Panc1 (cell line): Measurements from ENCODE around the gene VDR. TPM values are rescaled to one million over a fixed set of nuclear protein-coding genes. Genes with fewer than 3 reads are reported as not detected.

ENCODE experiments used
- ATAC-seq: fragments of 200-7000 bp; cut with Tn5 transposase; 2 replicates; pipeline ENCODE4 v1.9.1; 2020; ENCODE audit warnings: mild to moderate bottlenecking, moderate library complexity
- BruUV-seq: library from RNA; stranded (reverse); fragments of 400-500 nt; replicated peaks from 2 replicates; lab custom pipeline; 2021; lab: Mats Ljungman, UMichigan
- CTCF ChIA-PET: fragments of 300-600 bp; sonication (Branson Sonifier 250); formaldehyde crosslinking; loops from one replicate; lab custom pipeline; 2022; ENCODE audit warnings: antibody characterized with exemption; lab: Charles Lee
- POLR2A ChIA-PET: fragments of 300-600 bp; sonication (Branson Sonifier 250); formaldehyde crosslinking; loops from one replicate; lab custom pipeline; 2022; ENCODE audit warnings: antibody characterized with exemption; lab: Charles Lee
- DNase-seq: peaks from one replicate; pipeline ENCODE4 v3.0.0-alpha.2; 2010; ENCODE audit warnings: low read depth, low spot score
- H3K27ac ChIP-seq: 2 replicates; pipeline ENCODE4 v1.5.1; 2011; ENCODE audit warnings: mild to moderate bottlenecking, low read length, inconsistent platforms
- H3K27me3 ChIP-seq: fragments of 200-500 bp; sonication (Bioruptor generic); 2 replicates; pipeline ENCODE4 v1.6.0; 2014; ENCODE audit warnings: low read length, inconsistent platforms; ENCODE audit not compliant: control insufficient read depth, insufficient read depth
- H3K36me3 ChIP-seq: fragments of 200-500 bp; sonication (Bioruptor generic); 2 replicates; pipeline ENCODE4 v1.5.1; 2014; ENCODE audit warnings: inconsistent platforms, mild to moderate bottlenecking, low read length, moderate library complexity; ENCODE audit not compliant: control insufficient read depth, insufficient read depth
- H3K4me1 ChIP-seq: 2 replicates; pipeline ENCODE4 v1.5.1; 2011; ENCODE audit warnings: inconsistent platforms, mild to moderate bottlenecking, low read length, moderate library complexity; ENCODE audit not compliant: control insufficient read depth, insufficient read depth
- H3K4me3 ChIP-seq, 2 experiments: 2 replicates each; pipeline ENCODE4 v1.5.1; 2011 to 2012; ENCODE audit warnings: low read depth in 2 of 2, low read length in 2 of 2, mild to moderate bottlenecking in 2 of 2, inconsistent platforms in 1 of 2, moderate library complexity in 1 of 2
- H3K9me3 ChIP-seq: fragments of 200-500 bp; sonication (Bioruptor generic); 2 replicates; pipeline ENCODE4 v1.5.1; 2014; ENCODE audit warnings: low read depth, mild to moderate bottlenecking, inconsistent platforms, low read length, moderate library complexity; ENCODE audit not compliant: control insufficient read depth, insufficient read depth
- POLR2AphosphoS5 ChIP-seq: IDR thresholded peaks from 2 replicates; pipeline ENCODE4 v1.6.1; 2012; ENCODE audit warnings: mild to moderate bottlenecking, low read depth, low read length, moderate library complexity
- SIN3A ChIP-seq: IDR thresholded peaks from 2 replicates; pipeline ENCODE4 v1.6.1; 2012; ENCODE audit warnings: low read depth, mild to moderate bottlenecking, low read length, moderate library complexity, borderline replicate concordance; ENCODE audit not compliant: insufficient read depth
- TCF7L2 ChIP-seq: IDR thresholded peaks from 2 replicates; pipeline ENCODE4 v1.6.1; 2011; ENCODE audit warnings: mild to moderate bottlenecking, low read depth, low read length, inconsistent platforms
- in situ Hi-C: cut with HindIII; loops from 2 replicates; pipeline ENCODE4 v1.10.0; 2016; ENCODE audit warnings: low sequenced_read_pairs, low pct_unique_long_range_greater_than_20kb
- intact Hi-C: fragments of 100-400 bp; cut with micrococcal nuclease; formaldehyde crosslinking; loops from one replicate; pipeline ENCODE4 v1.10.0; 2022; ENCODE audit not compliant: unreplicated experiment
- total RNA-seq: library from RNA; stranded (reverse); gene quantifications from one replicate; pipeline ENCODE4 v1.2.1, GENCODE V29; 2021; ENCODE audit not compliant: unreplicated experiment
- TF ChIP-seq, protein P1 (sequence below), 2 experiments: IDR thresholded peaks; 2 replicates each; pipeline ENCODE4 v1.6.1; 2011 to 2012; ENCODE audit warnings: low read depth in 2 of 2, control low read depth in 1 of 2, low read length in 1 of 2, mild to moderate bottlenecking in 1 of 2, moderate library complexity in 1 of 2; ENCODE audit not compliant: insufficient read depth in 1 of 2
- TF ChIP-seq, protein P2 (sequence below): fragments of 450-650 bp; IDR thresholded peaks from 2 replicates; pipeline ENCODE4 v1.5.1; 2017; ENCODE audit warnings: mild to moderate bottlenecking

The VDR gene
- total RNA-seq, 1 experiment from 2014 or later = 3.0 TPM

DNA sequence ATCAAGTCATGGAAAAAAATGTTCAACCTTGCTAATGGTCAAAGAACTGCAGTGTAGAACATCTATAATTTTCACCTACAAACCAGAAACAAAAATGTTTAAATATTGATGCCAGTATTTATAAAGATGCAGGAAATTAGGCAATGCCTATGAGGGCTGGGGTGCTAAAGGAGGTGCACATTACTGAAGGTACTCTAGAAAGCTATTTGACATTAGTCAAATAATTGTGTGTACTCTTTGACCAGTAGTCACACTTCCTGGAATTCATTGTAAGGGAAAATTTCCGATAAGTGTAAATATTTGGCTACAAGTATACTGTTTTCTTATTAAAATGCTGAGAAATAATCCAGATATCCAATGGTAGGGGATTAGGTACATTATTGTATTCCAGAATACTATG lies 48.7 kb downstream of the VDR start:
- no peak for ATAC-seq
- TF ChIP-seq SIN3A (no peak), POLR2AphosphoS5 (no peak), TCF7L2 (no peak)
- TF ChIP-seq, protein P1, sequence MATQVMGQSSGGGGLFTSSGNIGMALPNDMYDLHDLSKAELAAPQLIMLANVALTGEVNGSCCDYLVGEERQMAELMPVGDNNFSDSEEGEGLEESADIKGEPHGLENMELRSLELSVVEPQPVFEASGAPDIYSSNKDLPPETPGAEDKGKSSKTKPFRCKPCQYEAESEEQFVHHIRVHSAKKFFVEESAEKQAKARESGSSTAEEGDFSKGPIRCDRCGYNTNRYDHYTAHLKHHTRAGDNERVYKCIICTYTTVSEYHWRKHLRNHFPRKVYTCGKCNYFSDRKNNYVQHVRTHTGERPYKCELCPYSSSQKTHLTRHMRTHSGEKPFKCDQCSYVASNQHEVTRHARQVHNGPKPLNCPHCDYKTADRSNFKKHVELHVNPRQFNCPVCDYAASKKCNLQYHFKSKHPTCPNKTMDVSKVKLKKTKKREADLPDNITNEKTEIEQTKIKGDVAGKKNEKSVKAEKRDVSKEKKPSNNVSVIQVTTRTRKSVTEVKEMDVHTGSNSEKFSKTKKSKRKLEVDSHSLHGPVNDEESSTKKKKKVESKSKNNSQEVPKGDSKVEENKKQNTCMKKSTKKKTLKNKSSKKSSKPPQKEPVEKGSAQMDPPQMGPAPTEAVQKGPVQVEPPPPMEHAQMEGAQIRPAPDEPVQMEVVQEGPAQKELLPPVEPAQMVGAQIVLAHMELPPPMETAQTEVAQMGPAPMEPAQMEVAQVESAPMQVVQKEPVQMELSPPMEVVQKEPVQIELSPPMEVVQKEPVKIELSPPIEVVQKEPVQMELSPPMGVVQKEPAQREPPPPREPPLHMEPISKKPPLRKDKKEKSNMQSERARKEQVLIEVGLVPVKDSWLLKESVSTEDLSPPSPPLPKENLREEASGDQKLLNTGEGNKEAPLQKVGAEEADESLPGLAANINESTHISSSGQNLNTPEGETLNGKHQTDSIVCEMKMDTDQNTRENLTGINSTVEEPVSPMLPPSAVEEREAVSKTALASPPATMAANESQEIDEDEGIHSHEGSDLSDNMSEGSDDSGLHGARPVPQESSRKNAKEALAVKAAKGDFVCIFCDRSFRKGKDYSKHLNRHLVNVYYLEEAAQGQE (IDR thresholded peaks at IDR 0.05; ENCODE audit: insufficient read depth in 1 of 2, low read depth in 2 of 2, low read length in 1 of 2) = no peak
- TF ChIP-seq, protein P2, sequence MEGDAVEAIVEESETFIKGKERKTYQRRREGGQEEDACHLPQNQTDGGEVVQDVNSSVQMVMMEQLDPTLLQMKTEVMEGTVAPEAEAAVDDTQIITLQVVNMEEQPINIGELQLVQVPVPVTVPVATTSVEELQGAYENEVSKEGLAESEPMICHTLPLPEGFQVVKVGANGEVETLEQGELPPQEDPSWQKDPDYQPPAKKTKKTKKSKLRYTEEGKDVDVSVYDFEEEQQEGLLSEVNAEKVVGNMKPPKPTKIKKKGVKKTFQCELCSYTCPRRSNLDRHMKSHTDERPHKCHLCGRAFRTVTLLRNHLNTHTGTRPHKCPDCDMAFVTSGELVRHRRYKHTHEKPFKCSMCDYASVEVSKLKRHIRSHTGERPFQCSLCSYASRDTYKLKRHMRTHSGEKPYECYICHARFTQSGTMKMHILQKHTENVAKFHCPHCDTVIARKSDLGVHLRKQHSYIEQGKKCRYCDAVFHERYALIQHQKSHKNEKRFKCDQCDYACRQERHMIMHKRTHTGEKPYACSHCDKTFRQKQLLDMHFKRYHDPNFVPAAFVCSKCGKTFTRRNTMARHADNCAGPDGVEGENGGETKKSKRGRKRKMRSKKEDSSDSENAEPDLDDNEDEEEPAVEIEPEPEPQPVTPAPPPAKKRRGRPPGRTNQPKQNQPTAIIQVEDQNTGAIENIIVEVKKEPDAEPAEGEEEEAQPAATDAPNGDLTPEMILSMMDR = no peak
- no peak for DNase-seq
- no TSS peak for BruUV-seq
- no peak overlapping the region for H3K27ac ChIP-seq
- no peaks in the 10 kb centered on the region for H3K36me3 ChIP-seq
- in situ Hi-C loops = no loop called here
- H3K27me3 ChIP-seq = no peaks in the 10 kb centered on the region
- ChIA-PET CTCF (no interaction called here), POLR2A (no interaction called here)
- intact Hi-C loops = no loop called here
- H3K4me3 ChIP-seq = no peak overlapping the region
- H3K9me3 ChIP-seq = no peaks in the 10 kb centered on the region
- no peaks in the 10 kb centered on the region for H3K4me1 ChIP-seq

DNA sequence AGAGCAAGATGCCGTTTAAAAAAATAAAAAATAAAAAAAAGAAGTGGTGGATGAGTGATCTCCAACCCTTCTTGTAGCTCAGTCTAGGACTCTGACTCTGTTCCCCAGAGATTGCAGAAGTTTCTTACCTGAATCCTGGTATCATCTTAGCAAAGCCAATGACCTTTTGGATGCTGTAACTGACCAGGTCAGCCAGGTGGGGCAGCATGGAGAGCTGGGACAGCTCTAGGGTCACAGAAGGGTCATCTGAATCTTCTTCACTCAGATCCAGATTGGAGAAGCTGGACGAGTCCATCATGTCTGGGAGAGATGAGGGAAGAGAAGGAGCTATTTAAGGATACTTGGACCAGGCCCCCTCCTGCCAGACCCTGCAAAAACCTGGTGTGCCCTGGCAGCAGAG lies 49.3 kb downstream of the VDR start:
- no peaks in the 10 kb centered on the region for H3K27me3 ChIP-seq
- H3K4me3 ChIP-seq = no peak overlapping the region
- TF ChIP-seq, protein P2 = no peak
- TF ChIP-seq, protein P1 (IDR thresholded peaks at IDR 0.05; ENCODE audit: insufficient read depth in 1 of 2, low read depth in 2 of 2, low read length in 1 of 2) = no peak
- TF ChIP-seq POLR2AphosphoS5 (no peak), TCF7L2 (no peak), SIN3A (no peak)
- DNase-seq = no peak
- no peaks in the 10 kb centered on the region for H3K4me1 ChIP-seq
- no peak for ATAC-seq
- no peak overlapping the region for H3K27ac ChIP-seq
- ChIA-PET POLR2A (no interaction called here), CTCF (no interaction called here)
- BruUV-seq = no TSS peak
- intact Hi-C loops = no loop called here
- no peaks in the 10 kb centered on the region for H3K36me3 ChIP-seq
- no peaks in the 10 kb centered on the region for H3K9me3 ChIP-seq
- in situ Hi-C loops = no loop called here
